ENCODE data around the gene THRAP3. TPM values are rescaled to one million over a fixed set of nuclear protein-coding genes. Genes with fewer than 3 reads are reported as not detected.

THRAP3 gene
- total and polyA plus RNA-seq, 9 of the 15 experiments (the other 6 are each of a cell fraction or from before 2014, with no cell fraction given), result 66.2 to 135 (median 113) TPM

- TF ChIP-seq ATF4 (CRISPR knock-in tag; IDR thresholded peaks at IDR 0.05) (0 out of 2 replicates have a peak, but pooled peaks have one; percentile 8), TEAD1 (CRISPR knock-in tag; IDR thresholded peaks at IDR 0.05) (0 out of 4 replicates have a peak, but pooled peaks of 1 of the 2 experiments have one; percentile 35), LEF1 (IDR thresholded peaks at IDR 0.05) (peak; percentile 79; the same call in 1 of the 2 replicates), ATF7 (IDR thresholded peaks at IDR 0.05) (peak; percentile 90), NFIC (IDR thresholded peaks at IDR 0.05) (peak; percentile 33; the same call in 1 of the 2 replicates), GTF3C2 (IDR thresholded peaks at IDR 0.05; ENCODE audit: borderline replicate concordance, extremely low read depth, insufficient read length) (peak; percentile 83), HINFP (tag; conservative IDR thresholded peaks at IDR 0.05; ENCODE audit: low read depth) (0 out of 2 replicates have a peak, but pooled peaks have one; percentile 30), THAP12 (CRISPR knock-in tag; IDR thresholded peaks at IDR 0.05) (no peak), TCF3 (CRISPR knock-in tag; IDR thresholded peaks at IDR 0.05) (peak; percentile 62), ARID1B (IDR thresholded peaks at IDR 0.05) (peak; percentile 94), SMAD4 (CRISPR knock-in tag; conservative IDR thresholded peaks at IDR 0.05) (peak; percentile 89), ZNF644 (tag; IDR thresholded peaks at IDR 0.05; ENCODE audit: low read depth) (peak; percentile 47; the same call in 1 of the 2 replicates), NR0B1 (IDR thresholded peaks at IDR 0.05; ENCODE audit: partially characterized antibody) (no peak)
- TF ChIP-seq, protein P1, sequence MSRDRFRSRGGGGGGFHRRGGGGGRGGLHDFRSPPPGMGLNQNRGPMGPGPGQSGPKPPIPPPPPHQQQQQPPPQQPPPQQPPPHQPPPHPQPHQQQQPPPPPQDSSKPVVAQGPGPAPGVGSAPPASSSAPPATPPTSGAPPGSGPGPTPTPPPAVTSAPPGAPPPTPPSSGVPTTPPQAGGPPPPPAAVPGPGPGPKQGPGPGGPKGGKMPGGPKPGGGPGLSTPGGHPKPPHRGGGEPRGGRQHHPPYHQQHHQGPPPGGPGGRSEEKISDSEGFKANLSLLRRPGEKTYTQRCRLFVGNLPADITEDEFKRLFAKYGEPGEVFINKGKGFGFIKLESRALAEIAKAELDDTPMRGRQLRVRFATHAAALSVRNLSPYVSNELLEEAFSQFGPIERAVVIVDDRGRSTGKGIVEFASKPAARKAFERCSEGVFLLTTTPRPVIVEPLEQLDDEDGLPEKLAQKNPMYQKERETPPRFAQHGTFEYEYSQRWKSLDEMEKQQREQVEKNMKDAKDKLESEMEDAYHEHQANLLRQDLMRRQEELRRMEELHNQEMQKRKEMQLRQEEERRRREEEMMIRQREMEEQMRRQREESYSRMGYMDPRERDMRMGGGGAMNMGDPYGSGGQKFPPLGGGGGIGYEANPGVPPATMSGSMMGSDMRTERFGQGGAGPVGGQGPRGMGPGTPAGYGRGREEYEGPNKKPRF (IDR thresholded peaks at IDR 0.05; ENCODE audit: low read depth, low read length), result no peak
These were observed 24.1 kb downstream of the THRAP3 start (continued) for GRCh38 chr1:36248250-36248894.

All from K562 (cell line).